HepG2 (cell line): Measurements from ENCODE around the gene MSH3.

Experiments
- ARNT ChIP-seq: fragments of 450-650 bp; IDR thresholded peaks from 2 replicates; pipeline ENCODE4 v1.6.1; 2017
- CTCF ChIP-seq: sonication (generic); formaldehyde crosslinking; IDR thresholded peaks from 2 replicates; pipeline ENCODE4 v1.5.0; 2020; ENCODE audit warnings: mild to moderate bottlenecking, missing genetic modification reagents, moderate library complexity
- KAT7 ChIP-seq: IDR thresholded peaks from 2 replicates; pipeline ENCODE4 v1.6.1; 2018; ENCODE audit warnings: borderline replicate concordance, missing compliant biosample characterization
- KDM1A ChIP-seq: IDR thresholded peaks from 2 replicates; pipeline ENCODE4 v1.6.1; 2016; ENCODE audit warnings: missing compliant biosample characterization
- MXI1 ChIP-seq: IDR thresholded peaks from 3 replicates; pipeline ENCODE4 v1.6.1; 2012; ENCODE audit warnings: low read depth, low read length, inconsistent platforms, borderline replicate concordance
- NFATC3 ChIP-seq: sonication (generic); formaldehyde crosslinking; IDR thresholded peaks from 2 replicates; pipeline ENCODE4 v1.5.1; 2020; ENCODE audit warnings: mild to moderate bottlenecking, missing genetic modification reagents
- POLR2A ChIP-seq, 2 experiments: IDR thresholded peaks; 2 replicates each; pipeline ENCODE4 v1.6.1; 2011; ENCODE audit warnings: low read depth in 2 of 2, low read length in 2 of 2, mild to moderate bottlenecking in 1 of 2, moderate library complexity in 1 of 2; ENCODE audit not compliant: insufficient read depth in 1 of 2
- RFX5 ChIP-seq: IDR thresholded peaks from 2 replicates; pipeline ENCODE4 v1.6.1; 2011; ENCODE audit warnings: low read depth, low read length, improper control_type of control experiment
- SCMH1 ChIP-seq: sonication (generic); formaldehyde crosslinking; IDR thresholded peaks from 2 replicates; pipeline ENCODE4 v1.9.0; 2021; ENCODE audit warnings: missing genetic modification reagents, mild to moderate bottlenecking, borderline replicate concordance
- ZBTB21 ChIP-seq: sonication (generic); formaldehyde crosslinking; IDR thresholded peaks from 2 replicates; pipeline ENCODE4 v1.4.0; 2020; ENCODE audit warnings: missing genetic modification reagents
- ZBTB40 ChIP-seq, 2 experiments: fragments of 450-650 bp in 1 of 2; sonication (generic) in 1 of 2; formaldehyde crosslinking in 1 of 2; IDR thresholded peaks; 2 replicates each; pipeline versions ENCODE4 v1.6.1 to v1.8.0; 2016 to 2022; ENCODE audit warnings: antibody characterized with exemption in 1 of 2, mild to moderate bottlenecking in 1 of 2, missing genetic modification reagents in 1 of 2
- ZC3H4 ChIP-seq: sonication (generic); formaldehyde crosslinking; IDR thresholded peaks from 2 replicates; pipeline ENCODE4 v1.4.0; 2020; ENCODE audit warnings: missing genetic modification reagents, borderline replicate concordance
- ZNF296 ChIP-seq: sonication (generic); formaldehyde crosslinking; conservative IDR thresholded peaks from 2 replicates; pipeline ENCODE4 v1.5.0; 2020; ENCODE audit warnings: mild to moderate bottlenecking, missing genetic modification reagents
- ZNF484 ChIP-seq: sonication (generic); formaldehyde crosslinking; IDR thresholded peaks from 2 replicates; pipeline ENCODE4 v1.5.1; 2020; ENCODE audit warnings: mild to moderate bottlenecking, low read depth, missing genetic modification reagents, borderline replicate concordance

- TF ChIP-seq SCMH1 (CRISPR knock-in tag) (no peak), POLR2A (IDR thresholded peaks at IDR 0.05; ENCODE audit: insufficient read depth in 1 of 2, low read depth in 2 of 2, low read length in 2 of 2) (no peak), ZC3H4 (no peak), ZNF296 (CRISPR knock-in tag) (no peak), NFATC3 (CRISPR knock-in tag) (no peak), CTCF (no peak), MXI1 (no peak), RFX5 (no peak), KDM1A (CRISPR knock-in tag) (no peak), ZNF484 (no peak), ZBTB40 (IDR thresholded peaks at IDR 0.05) (no peak), ZBTB40 (CRISPR knock-in tag; IDR thresholded peaks at IDR 0.05) (no peak), ARNT (no peak), ZBTB21 (CRISPR knock-in tag) (no peak), KAT7 (CRISPR knock-in tag) (no peak)
Observed at GRCh38 chr5:80835128-80835527, 180.7 kb downstream of the MSH3 start.
